Esophagus squamous epithelium (tissue), 4 donors: ENCODE data around the gene SQOR.

Experiments used
- CTCF ChIP-seq, 6 experiments: fragments of 450-650 bp in 4 of 6; fragments of 200-600 bp in 2 of 6; sonication (generic) in 2 of 6; IDR thresholded peaks; one replicate each; pipeline ENCODE4 v1.5.1; 2016 to 2019; ENCODE audit warnings: antibody characterized with exemption in 6 of 6, mild to moderate bottlenecking in 4 of 6, moderate library complexity in 4 of 6
- POLR2A ChIP-seq, 4 donors: fragments of 450-650 bp; IDR thresholded peaks; one replicate each; pipeline ENCODE4 v1.6.1; 2017; ENCODE audit warnings: antibody characterized with exemption in 4 of 4, mild to moderate bottlenecking in 4 of 4, moderate library complexity in 3 of 4

GRCh38 chr15:45630917-45631691 lies 3.7 kb upstream of the SQOR start:
- TF ChIP-seq POLR2A (IDR thresholded peaks at IDR 0.05), result no peak
- no peak for TF ChIP-seq CTCF (IDR thresholded peaks at IDR 0.05)
